Pancreas (tissue), 10 donors: Measurements from ENCODE around the gene ITPA. TPM values are rescaled to one million over a fixed set of nuclear protein-coding genes. Genes with fewer than 3 reads are reported as not detected.

Source experiments
- ATAC-seq, 4 donors: fragments of 200-7000 bp; cut with Tn5 transposase; one replicate each; pipeline versions ENCODE4 v1.8.0 to v1.9.1; 2020; ENCODE audit warnings: mild to moderate bottlenecking in 4 of 4, moderate library complexity in 4 of 4
- DNase-seq, 6 donors: peaks; one replicate each; pipeline ENCODE4 v3.0.0-alpha.2; 2020
- FAIRE-seq: peaks from 2 replicates; lab custom pipeline; 2012; peaks lifted over from hg19 to GRCh38; lab: Jason Lieb, UNC
- H3K27ac ChIP-seq, 4 donors: fragments of 200-600 bp; sonication (generic); 1 replicate in 3 of 4; 2 replicates in 1 of 4; pipeline versions ENCODE4 v1.5.0 to v1.8.0; 2020
- H3K27me3 ChIP-seq, 4 donors: fragments of 200-600 bp; one replicate each; pipeline ENCODE4 v1.8.0; 2021
- H3K36me3 ChIP-seq, 3 donors: fragments of 200-600 bp; sonication (generic) in 1 of 3; one replicate each; pipeline versions ENCODE4 v1.5.0 to v1.8.0; 2020 to 2021
- H3K4me1 ChIP-seq, 3 donors: fragments of 200-600 bp; one replicate each; pipeline ENCODE4 v1.8.0; 2021
- H3K4me3 ChIP-seq, 4 donors: fragments of 200-600 bp; sonication (generic) in 2 of 4; one replicate each; pipeline versions ENCODE4 v1.5.0 to v1.8.0; 2020 to 2021
- H3K9me3 ChIP-seq, 4 donors: fragments of 200-600 bp; one replicate each; pipeline ENCODE4 v1.8.0; 2021
- CTCF ChIP-seq, 4 donors: fragments of 200-600 bp; sonication (generic) in 3 of 4; IDR thresholded peaks; one replicate each; pipeline versions ENCODE4 v1.5.0 to v1.8.0; 2021; ENCODE audit warnings: antibody characterized with exemption in 4 of 4
- WGBS, 2 donors: extraction: QIAGEN DNeasy Blood & Tissue Kit; methylation state at CpG; one replicate each; pipeline ENCODE4 v1.1.7; 2013; 5-methylcytosine and 5-hydroxymethylcytosine counted together
- intact Hi-C, 3 donors: fragments of 100-400 bp; cut with DNase I; formaldehyde crosslinking; loops; one replicate each; pipeline versions ENCODE4 v1.11.1 to v1.14.2; 2022
- polyA plus RNA-seq, 2 donors: library from polyadenylated mRNA; stranded (reverse); fragments of 200-250 nt; gene quantifications; one replicate each; pipeline ENCODE4 v1.2.3, GENCODE V29; 2013
- total RNA-seq, 6 donors: library from RNA; stranded (reverse); fragmentation: NEBNext Ultra II Directional in 4 of 6; extraction: Animal tissue kit (Norgen Biotek cat#: 25700) in 4 of 6; gene quantifications; one replicate each; pipeline versions ENCODE4 v1.2.1 to v1.2.4, GENCODE V29; 2021 to 2023
- donor health status: healthy with polysubstance abuse.
- donor health status: DM: no; HTN: no; CAD: no; lungs with moderate emphysema.
- donor health status: DM: no; HTN: no; CAD: no.
- donor health status: control.
- donor health status: control.
- donor health status: Bipolar disorder and iron deficiency.
- donor health status: DM: yes; HTN: yes; CAD: no.
- donor health status: DM: no; HTN: no; CAD: no.
- donor health status: DM: no; HTN: no; CAD: no.
- donor health status: DM: yes; HTN: yes; CAD: no.

The ITPA gene
- total and polyA plus RNA-seq, 8 donors: 14.2 to 111 (median 25.9) TPM

DNA sequence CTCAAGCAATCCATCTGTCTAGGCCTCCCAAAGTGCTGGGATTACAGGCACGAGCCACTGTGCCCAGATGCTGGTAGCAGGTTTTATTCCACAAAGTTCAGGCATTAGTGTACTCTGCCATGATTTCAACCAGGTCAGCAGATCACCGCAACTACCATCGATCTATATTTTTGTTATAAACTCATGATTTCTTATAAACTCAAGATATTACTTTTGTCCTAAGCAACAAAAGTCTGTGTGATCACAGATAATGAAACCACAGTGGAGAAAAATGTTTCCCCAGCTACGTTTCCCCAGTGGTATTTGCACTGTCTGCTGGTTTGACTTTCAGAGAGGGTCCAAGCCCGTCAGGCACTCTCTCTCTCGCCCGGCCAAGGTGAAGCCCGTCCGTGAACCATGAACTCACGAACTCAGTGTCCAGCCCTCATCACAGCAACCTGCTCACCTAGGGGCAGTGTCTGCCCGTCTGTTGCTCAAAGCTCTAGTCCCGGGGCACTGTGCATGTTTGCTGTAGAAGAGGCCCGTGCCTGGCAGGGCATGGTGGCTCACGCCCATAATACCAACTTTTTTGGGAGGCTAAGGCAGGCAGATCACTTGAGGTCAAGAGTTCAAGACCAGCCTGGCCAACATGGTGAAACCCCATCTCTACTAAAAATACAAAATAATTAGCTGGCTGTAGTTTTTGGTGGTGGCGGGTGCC, 22.7 kb downstream of the ITPA start:
- no peak for ATAC-seq
- no peaks in the 10 kb centered on the region for H3K4me1 ChIP-seq
- no peak overlapping the region for H3K27ac ChIP-seq
- no peaks in the 10 kb centered on the region for H3K9me3 ChIP-seq
- no peaks in the 10 kb centered on the region for H3K36me3 ChIP-seq
- no peak overlapping the region for H3K4me3 ChIP-seq
- DNase-seq: no peak
- TF ChIP-seq CTCF (IDR thresholded peaks at IDR 0.05): no peak
- WGBS, 2 donors: 86 to 89% methylated on average over 15 of the region's 15 CpGs
- intact Hi-C loops: no loop called here
- H3K27me3 ChIP-seq: no peaks in the 10 kb centered on the region
- no peak for FAIRE-seq

- no peak for TF ChIP-seq CTCF (IDR thresholded peaks at IDR 0.05)
- FAIRE-seq (no peak), ATAC-seq (no peak), DNase-seq (peak in 1 of 6 donors; percentile 61)
- H3K4me3 ChIP-seq: no peak overlapping the region
- H3K27me3 ChIP-seq: peaks cover 0 to 7% (median 0%) of the 10 kb centered on the region in 4 donors
- no peaks in the 10 kb centered on the region for H3K4me1 ChIP-seq
- H3K36me3 ChIP-seq: no peaks in the 10 kb centered on the region
- 85% methylated on average over 29 to 32 of the region's 32 CpGs for WGBS, 2 donors
- H3K9me3 ChIP-seq: no peaks in the 10 kb centered on the region
- intact Hi-C loops: no loop called here
- no peak overlapping the region for H3K27ac ChIP-seq
Observed at GRCh38 chr20:3233131-3233990, 24.1 kb downstream of the ITPA start.

- intact Hi-C loops: no loop called here
- FAIRE-seq (no peak), DNase-seq (no peak), ATAC-seq (no peak)
- no peaks in the 10 kb centered on the region for H3K9me3 ChIP-seq
- WGBS, 2 donors: 87 to 94% methylated on average over 23 to 25 of the region's 25 CpGs
- peaks cover 0 to 8% (median 0%) of the 10 kb centered on the region in 4 donors for H3K27me3 ChIP-seq
- H3K4me3 ChIP-seq: no peak overlapping the region
- no peaks in the 10 kb centered on the region for H3K36me3 ChIP-seq
- TF ChIP-seq CTCF (IDR thresholded peaks at IDR 0.05): no peak
- H3K4me1 ChIP-seq: no peaks in the 10 kb centered on the region
- no peak overlapping the region for H3K27ac ChIP-seq
Observed at GRCh38 chr20:3233991-3234498, 24.7 kb downstream of the ITPA start.

DNA sequence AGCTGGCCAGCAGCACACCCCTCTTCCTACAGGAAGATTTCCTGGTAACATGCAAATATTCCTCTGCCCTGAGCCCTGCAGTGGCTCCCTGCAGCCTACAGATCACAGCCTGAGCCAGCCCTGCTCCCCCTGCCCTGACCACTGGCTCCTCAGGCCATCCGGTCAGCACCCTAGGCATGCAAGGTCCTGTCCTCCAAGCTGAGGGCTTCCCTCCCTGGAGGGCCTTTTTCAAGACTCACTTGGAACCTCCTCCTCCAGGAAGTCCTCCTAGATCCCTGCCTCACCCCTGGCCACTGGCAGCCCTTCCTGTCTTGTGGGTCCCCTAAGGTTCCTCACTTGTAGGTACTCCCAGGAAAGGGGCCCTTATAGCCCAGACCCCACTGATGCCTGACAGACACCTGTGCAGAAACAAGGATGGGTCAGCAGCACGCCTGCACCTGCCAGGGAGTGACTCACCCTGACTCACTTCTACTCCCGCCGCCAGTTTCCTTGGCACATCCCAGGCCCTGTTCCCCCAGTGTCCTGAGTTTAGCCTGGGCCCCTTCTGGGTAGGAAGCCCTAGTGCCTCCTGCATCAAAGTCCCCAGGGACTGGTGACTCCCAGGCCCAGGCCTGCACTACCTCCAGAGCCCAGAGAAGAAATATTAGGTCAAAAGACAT, 26.5 kb downstream of the ITPA start:
- FAIRE-seq (no peak), DNase-seq (no peak), ATAC-seq (no peak)
- no peak overlapping the region for H3K4me3 ChIP-seq
- no peak overlapping the region for H3K27ac ChIP-seq
- no peaks in the 10 kb centered on the region for H3K4me1 ChIP-seq
- 80 to 89% methylated on average over 4 of the region's 4 CpGs for WGBS, 2 donors
- intact Hi-C loops: no loop called here
- H3K36me3 ChIP-seq: no peaks in the 10 kb centered on the region
- H3K9me3 ChIP-seq: no peaks in the 10 kb centered on the region
- no peak for TF ChIP-seq CTCF (IDR thresholded peaks at IDR 0.05)
- peaks cover 0 to 8% (median 0%) of the 10 kb centered on the region in 4 donors for H3K27me3 ChIP-seq
